D721Med (cell line): ENCODE measurements around the gene ZSWIM7.

Experiments used
- DNase-seq: peaks from one replicate; pipeline ENCODE4 v3.0.0; 2011; ENCODE audit warnings: low spot score; ENCODE audit not compliant: insufficient read length
- FAIRE-seq: peaks from 2 replicates; lab custom pipeline; 2011; peaks lifted over from hg19 to GRCh38; lab: Jason Lieb, UNC
- TF ChIP-seq, protein P1 (sequence below): IDR thresholded peaks from 2 replicates; pipeline ENCODE4 v1.5.1; 2012; ENCODE audit warnings: mild to moderate bottlenecking, control low read depth; ENCODE audit not compliant: insufficient read depth; ENCODE audit errors: missing control alignments

Gene ZSWIM7

GRCh38 chr17:15958484-15958854 is 41.0 kb downstream of the ZSWIM7 start:
- DNase-seq (no peak), FAIRE-seq (no peak)
- TF ChIP-seq, protein P1, sequence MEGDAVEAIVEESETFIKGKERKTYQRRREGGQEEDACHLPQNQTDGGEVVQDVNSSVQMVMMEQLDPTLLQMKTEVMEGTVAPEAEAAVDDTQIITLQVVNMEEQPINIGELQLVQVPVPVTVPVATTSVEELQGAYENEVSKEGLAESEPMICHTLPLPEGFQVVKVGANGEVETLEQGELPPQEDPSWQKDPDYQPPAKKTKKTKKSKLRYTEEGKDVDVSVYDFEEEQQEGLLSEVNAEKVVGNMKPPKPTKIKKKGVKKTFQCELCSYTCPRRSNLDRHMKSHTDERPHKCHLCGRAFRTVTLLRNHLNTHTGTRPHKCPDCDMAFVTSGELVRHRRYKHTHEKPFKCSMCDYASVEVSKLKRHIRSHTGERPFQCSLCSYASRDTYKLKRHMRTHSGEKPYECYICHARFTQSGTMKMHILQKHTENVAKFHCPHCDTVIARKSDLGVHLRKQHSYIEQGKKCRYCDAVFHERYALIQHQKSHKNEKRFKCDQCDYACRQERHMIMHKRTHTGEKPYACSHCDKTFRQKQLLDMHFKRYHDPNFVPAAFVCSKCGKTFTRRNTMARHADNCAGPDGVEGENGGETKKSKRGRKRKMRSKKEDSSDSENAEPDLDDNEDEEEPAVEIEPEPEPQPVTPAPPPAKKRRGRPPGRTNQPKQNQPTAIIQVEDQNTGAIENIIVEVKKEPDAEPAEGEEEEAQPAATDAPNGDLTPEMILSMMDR = no peak

GRCh38 chr17:15957608-15958307 is 41.7 kb downstream of the ZSWIM7 start:
- FAIRE-seq (no peak), DNase-seq (no peak)
- TF ChIP-seq, protein P1 = no peak

GRCh38 chr17:15957206-15957605 is 42.3 kb downstream of the ZSWIM7 start:
- DNase-seq (no peak), FAIRE-seq (no peak)
- TF ChIP-seq, protein P1 = no peak

GRCh38 chr17:15955793-15956541 is 43.5 kb downstream of the ZSWIM7 start:
- FAIRE-seq = no peak
- TF ChIP-seq, protein P1 = no peak
- DNase-seq = no peak

DNA sequence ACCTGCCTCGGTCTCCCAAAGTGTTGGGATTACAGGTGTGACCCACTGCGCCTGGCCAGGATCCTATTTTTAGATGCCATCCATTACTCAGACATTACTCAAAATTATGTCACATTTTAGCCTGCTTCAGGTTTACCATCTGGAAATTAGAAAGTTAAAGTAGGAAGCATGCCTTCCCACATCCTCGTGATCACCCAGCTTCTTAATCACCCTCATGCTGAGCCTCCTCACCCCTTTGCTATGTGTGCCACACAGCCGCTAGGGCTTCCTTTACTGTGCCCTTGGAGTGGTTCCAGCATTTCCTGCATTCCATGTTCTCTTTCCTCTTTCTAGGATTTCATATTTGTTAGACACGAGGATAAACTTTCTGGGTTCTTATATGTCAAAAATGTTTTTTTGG is 45.3 kb downstream of the ZSWIM7 start:
- FAIRE-seq = no peak
- TF ChIP-seq, protein P1 = no peak

GRCh38 chr17:15952916-15953790 is 46.4 kb downstream of the ZSWIM7 start:
- TF ChIP-seq, protein P1 = no peak
- DNase-seq (no peak), FAIRE-seq (no peak)

More for the DNA sequence above, 45.3 kb downstream of the ZSWIM7 start:
- DNase-seq = no peak
